Smooth muscle cell (in vitro differentiated cells): ENCODE measurements around the gene FAM3B. TPM values are rescaled to one million over a fixed set of nuclear protein-coding genes. Genes with fewer than 3 reads are reported as not detected.

Experiments
- DNase-seq: peaks from one replicate; lab custom pipeline; 2025; ENCODE audit not compliant: unreplicated experiment; lab: John Stamatoyannopoulos, UW
- H2AFZ ChIP-seq: fragments of 200-600 bp; sonication (generic); 2 replicates; pipeline ENCODE4 v1.6.0; 2016; ENCODE audit warnings: antibody characterized with exemption, low read depth, mild to moderate bottlenecking
- H3F3A ChIP-seq: fragments of 200-600 bp; sonication (generic); 2 replicates; pipeline ENCODE4 v1.6.0; 2017; ENCODE audit warnings: antibody characterized with exemption, low read depth
- H3K27ac ChIP-seq: fragments of 200-600 bp; sonication (generic); 2 replicates; pipeline ENCODE4 v1.5.1; 2016; ENCODE audit warnings: low read depth, mild to moderate bottlenecking
- H3K27me3 ChIP-seq: fragments of 200-600 bp; sonication (generic); 2 replicates; pipeline ENCODE4 v1.6.1; 2016; ENCODE audit warnings: low read depth, mild to moderate bottlenecking
- H3K36me3 ChIP-seq: fragments of 200-600 bp; sonication (generic); 2 replicates; pipeline ENCODE4 v1.5.1; 2016; ENCODE audit warnings: low read depth
- H3K4me1 ChIP-seq: fragments of 200-600 bp; sonication (generic); 2 replicates; pipeline ENCODE4 v1.5.1; 2016; ENCODE audit warnings: low read depth
- H3K4me2 ChIP-seq: fragments of 200-600 bp; sonication (generic); 2 replicates; pipeline ENCODE4 v1.6.0; 2016; ENCODE audit warnings: mild to moderate bottlenecking
- H3K4me3 ChIP-seq: fragments of 200-600 bp; sonication (generic); 2 replicates; pipeline ENCODE4 v1.5.1; 2016; ENCODE audit warnings: mild to moderate bottlenecking
- H3K79me2 ChIP-seq: fragments of 200-600 bp; sonication (generic); 2 replicates; pipeline ENCODE4 v1.6.0; 2016; ENCODE audit warnings: low read depth, mild to moderate bottlenecking
- H3K9ac ChIP-seq: fragments of 200-600 bp; sonication (generic); 2 replicates; pipeline ENCODE4 v1.6.0; 2016; ENCODE audit warnings: low read depth
- H3K9me3 ChIP-seq: fragments of 200-600 bp; sonication (generic); replicated peaks from 2 replicates; pipeline ENCODE4 v1.5.1; 2016; ENCODE audit warnings: low read depth
- H4K20me1 ChIP-seq: fragments of 200-600 bp; sonication (generic); 2 replicates; pipeline ENCODE4 v1.6.0; 2016; ENCODE audit warnings: low read depth
- CTCF ChIP-seq: fragments of 200-600 bp; sonication (generic); IDR thresholded peaks from 2 replicates; pipeline ENCODE4 v1.5.1; 2017; ENCODE audit warnings: borderline replicate concordance, mild to moderate bottlenecking, antibody characterized with exemption; ENCODE audit not compliant: insufficient read depth, poor library complexity, severe bottlenecking
- WGBS: methylation state at CpG from one replicate; pipeline ENCODE4 v1.1.7; 2016; ENCODE audit warnings: low lambda C conversion rate; 5-methylcytosine and 5-hydroxymethylcytosine counted together
- polyA plus RNA-seq: library from polyadenylated mRNA; unstranded; fragments of >200 nt; fragmentation: Nextera tagmentation; extraction: Ambion mirVana; gene quantifications from 2 replicates; pipeline ENCODE4 v1.2.1, GENCODE V29; 2016
- total RNA-seq: library from RNA; depleted of rRNA; stranded (reverse); fragments of >200 nt; gene quantifications from 2 replicates; pipeline ENCODE4 v1.2.3, GENCODE V29; 2014

The FAM3B gene
- total and polyA plus RNA-seq, 2 experiments from 2014 or later = 0.18 TPM; not detected in 1

DNA sequence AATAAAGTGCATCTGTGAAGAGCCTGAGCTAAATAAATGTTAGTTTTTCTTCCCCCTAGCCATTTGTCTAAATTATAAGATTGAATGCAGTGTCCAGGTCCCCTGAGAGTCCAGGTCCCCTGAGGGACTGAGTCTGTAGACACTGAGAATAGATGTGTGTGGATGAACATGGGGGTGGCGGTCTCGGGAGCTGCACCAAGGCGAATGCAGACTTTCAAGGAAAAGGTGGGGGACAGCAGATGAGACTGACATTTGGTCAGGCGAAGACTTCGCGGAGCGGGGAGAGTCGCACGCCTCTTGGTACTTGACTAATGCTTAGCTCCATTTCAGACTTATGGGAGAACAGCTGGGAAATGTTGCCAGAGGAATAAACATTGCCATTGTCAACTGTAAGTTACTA is 27.5 kb downstream of the FAM3B start:
- no peak for DNase-seq
- TF ChIP-seq CTCF = no peak
- Histone ChIP-seq H3K79me2 (no peaks in the 10 kb centered on the region), H3K9me3 (no peaks in the 10 kb centered on the region), H3K27ac (no peak overlapping the region), H3F3A (no peaks in the 10 kb centered on the region), H3K27me3 (no peaks in the 10 kb centered on the region), H3K9ac (no peak overlapping the region), H3K4me1 (no peaks in the 10 kb centered on the region), H4K20me1 (no peaks in the 10 kb centered on the region), H2AFZ (no peak overlapping the region), H3K4me3 (no peak overlapping the region), H3K4me2 (no peak overlapping the region), H3K36me3 (no peaks in the 10 kb centered on the region)
- WGBS = 97% methylated on average over 9 of the region's 9 CpGs

GRCh38 chr21:41345356-41345755 is 28.8 kb downstream of the FAM3B start:
- 94% methylated on average over 3 of the region's 4 CpGs for WGBS

DNA sequence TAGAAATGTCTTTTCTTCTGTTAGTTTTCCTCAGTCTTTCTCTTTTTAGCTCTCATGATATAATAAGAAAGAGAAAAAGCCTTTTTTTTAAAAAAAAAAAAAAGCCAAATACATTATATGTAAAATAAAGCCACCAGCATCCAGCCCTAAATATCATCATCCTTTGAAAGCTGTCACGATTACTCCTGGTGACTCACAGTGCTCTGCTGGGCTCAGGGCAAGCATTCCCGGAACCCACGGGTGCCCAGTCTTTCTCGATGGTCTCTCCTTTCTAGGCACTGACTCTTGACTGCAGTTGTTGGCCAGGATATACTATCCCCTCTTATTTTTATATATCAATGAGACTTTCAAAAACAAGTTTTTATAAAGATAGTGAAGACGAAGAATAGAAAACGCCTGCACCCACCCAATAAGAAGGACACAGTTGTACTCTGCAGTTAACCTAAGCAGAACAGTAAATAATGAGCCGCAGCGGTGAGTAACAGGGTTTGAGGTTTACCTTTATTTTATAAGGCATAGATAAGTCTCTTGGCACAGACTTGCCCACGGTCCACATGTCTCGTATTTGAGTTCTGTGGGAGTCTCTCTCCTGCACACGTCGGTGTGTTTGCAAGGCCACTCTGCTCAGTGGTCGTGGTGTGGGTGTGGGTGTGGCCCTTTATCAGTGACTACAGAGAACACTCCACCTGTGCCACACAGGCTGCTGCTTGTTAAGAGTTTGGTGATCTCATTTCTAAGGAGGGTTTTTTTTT is 29.5 kb downstream of the FAM3B start:
- no peak overlapping the region for H3K9ac ChIP-seq
- H3F3A ChIP-seq = no peaks in the 10 kb centered on the region
- 60% methylated on average over 13 of the region's 13 CpGs for WGBS
- no peak for DNase-seq
- H3K4me3 ChIP-seq = no peak overlapping the region
- no peak overlapping the region for H3K4me2 ChIP-seq
- TF ChIP-seq CTCF = no peak
- no peaks in the 10 kb centered on the region for H3K36me3 ChIP-seq
- H2AFZ ChIP-seq = no peak overlapping the region
- no peaks in the 10 kb centered on the region for H3K9me3 ChIP-seq
- H3K27ac ChIP-seq = no peak overlapping the region
- H3K4me1 ChIP-seq = no peaks in the 10 kb centered on the region
- no peaks in the 10 kb centered on the region for H3K27me3 ChIP-seq
- no peaks in the 10 kb centered on the region for H4K20me1 ChIP-seq
- H3K79me2 ChIP-seq = no peaks in the 10 kb centered on the region

More at GRCh38 chr21:41345356-41345755, 28.8 kb downstream of the FAM3B start:
- no peak overlapping the region for H3K4me2 ChIP-seq
- no peak overlapping the region for H3K27ac ChIP-seq
- H3K9me3 ChIP-seq = no peaks in the 10 kb centered on the region
- H3K9ac ChIP-seq = no peak overlapping the region
- H3K4me1 ChIP-seq = no peaks in the 10 kb centered on the region
- no peaks in the 10 kb centered on the region for H3F3A ChIP-seq
- no peak for TF ChIP-seq CTCF
- no peaks in the 10 kb centered on the region for H4K20me1 ChIP-seq
- no peak overlapping the region for H3K4me3 ChIP-seq
- H3K36me3 ChIP-seq = no peaks in the 10 kb centered on the region
- no peak overlapping the region for H2AFZ ChIP-seq
- H3K27me3 ChIP-seq = no peaks in the 10 kb centered on the region
- no peak for DNase-seq
- H3K79me2 ChIP-seq = no peaks in the 10 kb centered on the region

DNA sequence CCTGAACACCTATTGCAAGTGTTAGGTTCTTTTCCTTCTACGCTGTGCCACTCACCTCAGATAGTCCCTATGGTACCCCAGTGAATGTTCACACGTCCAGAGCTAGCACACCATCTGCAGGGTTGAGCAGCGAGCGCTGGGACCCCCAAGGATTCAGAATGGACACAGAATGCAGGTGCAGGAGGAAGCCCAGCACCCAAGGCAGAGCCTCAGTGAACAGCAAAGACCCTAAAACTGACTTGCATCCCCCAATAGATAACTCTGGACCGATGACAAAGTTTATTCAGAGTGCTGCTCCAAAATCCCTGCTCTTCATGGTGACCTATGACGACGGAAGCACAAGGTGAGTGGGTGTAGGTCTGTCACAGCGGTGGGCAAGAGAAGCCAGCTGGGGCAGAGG is 30.2 kb downstream of the FAM3B start:
- Histone ChIP-seq H4K20me1 (no peaks in the 10 kb centered on the region), H3K36me3 (no peaks in the 10 kb centered on the region), H3K9ac (no peak overlapping the region), H3K4me3 (no peak overlapping the region), H3K9me3 (no peaks in the 10 kb centered on the region), H3F3A (no peaks in the 10 kb centered on the region), H3K27ac (no peak overlapping the region), H3K27me3 (no peaks in the 10 kb centered on the region), H3K4me2 (no peak overlapping the region), H2AFZ (no peak overlapping the region), H3K4me1 (no peaks in the 10 kb centered on the region), H3K79me2 (no peaks in the 10 kb centered on the region)
- 85% methylated on average over 8 of the region's 8 CpGs for WGBS
- DNase-seq = no peak
- no peak for TF ChIP-seq CTCF
